Parathyroid adenoma (tissue), 2 donors: ENCODE data around the gene NSF.

Source experiments
- H2AFZ ChIP-seq: fragments of 300-600 bp; sonication (generic); one replicate; pipeline ENCODE4 v1.7.0; 2017; ENCODE audit warnings: antibody characterized with exemption, mild to moderate bottlenecking
- H3K27ac ChIP-seq: fragments of 300-600 bp; sonication (generic); one replicate; pipeline ENCODE4 v1.7.0; 2017
- H3K27me3 ChIP-seq: fragments of 300-600 bp; sonication (generic); one replicate; pipeline ENCODE4 v1.7.0; 2017; ENCODE audit warnings: low read length; ENCODE audit not compliant: control insufficient read depth, insufficient read depth
- H3K36me3 ChIP-seq: fragments of 300-600 bp; sonication (generic); one replicate; pipeline ENCODE4 v1.7.0; 2017; ENCODE audit warnings: low read length; ENCODE audit not compliant: control insufficient read depth, insufficient read depth
- H3K4me1 ChIP-seq: fragments of 300-600 bp; sonication (generic); one replicate; pipeline ENCODE4 v1.7.0; 2017; ENCODE audit warnings: control low read depth
- H3K4me2 ChIP-seq: fragments of 300-600 bp; sonication (generic); one replicate; pipeline ENCODE4 v1.7.0; 2017; ENCODE audit warnings: low read length
- H3K4me3 ChIP-seq: fragments of 300-600 bp; sonication (generic); one replicate; pipeline ENCODE4 v1.7.0; 2017; ENCODE audit warnings: low read depth, low read length
- H3K79me2 ChIP-seq: fragments of 300-600 bp; sonication (generic); one replicate; pipeline ENCODE4 v1.7.0; 2017; ENCODE audit warnings: control low read depth
- H3K9ac ChIP-seq: fragments of 300-600 bp; sonication (generic); one replicate; pipeline ENCODE4 v1.7.0; 2017; ENCODE audit warnings: mild to moderate bottlenecking
- H3K9me3 ChIP-seq: fragments of 300-600 bp; sonication (generic); one replicate; pipeline ENCODE4 v1.7.0; 2017; ENCODE audit warnings: low read length; ENCODE audit not compliant: control insufficient read depth
- CTCF ChIP-seq: fragments of 300-600 bp; sonication (generic); IDR thresholded peaks from one replicate; pipeline ENCODE4 v1.7.0; 2017; ENCODE audit warnings: antibody characterized with exemption, mild to moderate bottlenecking
- donor health status: primary hyperparathyroidism.

The NSF gene

GRCh38 chr17:46759141-46759540 is 168.7 kb downstream of the NSF start:
- Histone ChIP-seq H3K9ac (no peak overlapping the region), H3K4me2 (peak overlapping the region; percentile 48), H3K4me1 (peaks cover 6% of the 10 kb centered on the region), H3K27ac (no peak overlapping the region), H3K4me3 (peak overlapping the region; percentile 5), H3K79me2 (no peaks in the 10 kb centered on the region), H3K36me3 (no peaks in the 10 kb centered on the region), H2AFZ (no peak overlapping the region), H3K9me3 (no peaks in the 10 kb centered on the region), H3K27me3 (no peaks in the 10 kb centered on the region)
- TF ChIP-seq CTCF = no peak

DNA sequence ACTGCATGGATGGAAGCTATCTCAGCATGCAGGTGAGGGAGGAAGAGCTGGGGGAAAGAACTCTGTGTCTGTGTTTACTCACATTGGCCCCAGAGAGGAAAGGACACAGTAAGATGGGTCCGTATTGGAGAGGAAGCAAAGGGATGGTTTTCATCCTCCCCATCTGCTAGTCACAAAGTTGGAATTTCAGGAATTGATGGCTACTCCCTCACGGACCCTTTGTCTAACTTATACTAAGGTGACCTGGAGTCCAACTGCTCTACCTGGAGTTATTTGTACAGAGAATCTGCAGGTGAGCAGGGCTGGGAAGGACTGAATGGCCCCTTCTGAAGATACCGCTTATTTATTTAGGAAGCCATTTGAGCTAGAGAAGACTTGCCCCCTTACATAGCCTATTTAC is 172.9 kb downstream of the NSF start:
- Histone ChIP-seq H3K9me3 (no peaks in the 10 kb centered on the region), H2AFZ (no peak overlapping the region), H3K4me2 (no peak overlapping the region), H3K79me2 (no peaks in the 10 kb centered on the region), H3K9ac (no peak overlapping the region), H3K36me3 (no peaks in the 10 kb centered on the region), H3K4me1 (peaks cover 6% of the 10 kb centered on the region), H3K4me3 (no peak overlapping the region), H3K27me3 (no peaks in the 10 kb centered on the region), H3K27ac (no peak overlapping the region)
- no peak for TF ChIP-seq CTCF

DNA sequence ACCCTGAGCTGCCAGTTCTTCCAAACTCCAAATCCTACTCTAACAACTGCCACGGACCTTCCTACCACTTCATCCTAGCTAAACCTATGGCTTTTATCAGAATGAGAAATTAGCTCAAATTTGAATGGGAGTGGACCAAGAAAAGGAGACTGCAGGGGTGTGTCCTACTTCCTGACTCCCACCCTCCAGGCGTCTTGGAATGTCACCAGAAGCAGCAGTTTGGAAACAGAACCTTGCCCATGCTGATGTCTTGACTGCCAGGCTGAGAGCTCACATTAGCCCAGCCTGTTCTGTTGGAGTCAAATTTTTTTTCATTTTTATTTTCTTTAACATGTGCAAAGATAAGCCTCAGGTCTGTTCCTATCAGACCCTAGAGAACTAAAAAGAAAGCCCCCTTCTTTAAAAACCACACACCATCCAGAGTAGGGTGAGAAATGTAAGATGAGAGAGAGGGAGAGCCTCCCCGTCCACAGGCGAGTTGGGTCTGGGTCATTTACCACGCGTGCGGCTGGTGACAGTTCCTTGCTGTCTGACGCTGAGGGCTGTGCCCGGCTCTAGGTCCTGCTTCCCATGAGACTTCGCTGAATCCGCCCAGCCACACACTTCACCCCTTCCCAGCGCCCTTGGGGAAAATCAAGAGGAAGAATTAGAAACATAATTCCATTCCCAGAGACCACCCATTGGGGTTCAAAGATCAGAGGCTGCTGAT is 173.7 kb downstream of the NSF start:
- no peak for TF ChIP-seq CTCF

GRCh38 chr17:46764709-46765401 is 174.4 kb downstream of the NSF start:
- Histone ChIP-seq H3K4me2 (no peak overlapping the region), H3K4me3 (no peak overlapping the region), H3K9ac (no peak overlapping the region), H2AFZ (no peak overlapping the region), H3K27ac (no peak overlapping the region), H3K79me2 (no peaks in the 10 kb centered on the region), H3K4me1 (no peaks in the 10 kb centered on the region), H3K27me3 (no peaks in the 10 kb centered on the region), H3K9me3 (no peaks in the 10 kb centered on the region), H3K36me3 (no peaks in the 10 kb centered on the region)
- no peak for TF ChIP-seq CTCF

More for the DNA sequence above, 173.7 kb downstream of the NSF start:
- no peaks in the 10 kb centered on the region for H3K27me3 ChIP-seq
- no peaks in the 10 kb centered on the region for H3K36me3 ChIP-seq
- no peaks in the 10 kb centered on the region for H3K79me2 ChIP-seq
- no peak overlapping the region for H3K4me3 ChIP-seq
- no peak overlapping the region for H2AFZ ChIP-seq
- H3K27ac ChIP-seq = no peak overlapping the region
- H3K4me2 ChIP-seq = no peak overlapping the region
- H3K9ac ChIP-seq = no peak overlapping the region
- no peaks in the 10 kb centered on the region for H3K9me3 ChIP-seq
- H3K4me1 ChIP-seq = peaks cover 3% of the 10 kb centered on the region
